ENCODE data around the gene GFOD1. TPM values are rescaled to one million over a fixed set of nuclear protein-coding genes. Genes with fewer than 3 reads are reported as not detected.

Gene GFOD1
- total and polyA plus RNA-seq, 7 donors, result 2.3 to 18.3 (median 13.3) TPM

- intact Hi-C loops (cut with DNase I), result no loop called here
- Histone ChIP-seq H3K4me1 (peaks cover 0 to 24% (median 17%) of the 10 kb centered on the region in 4 donors), H3K36me3 (no peaks in the 10 kb centered on the region), H3K27ac (no peak overlapping the region), H3K4me3 (no peak overlapping the region), H3K9me3 (no peaks in the 10 kb centered on the region), H3K27me3 (no peaks in the 10 kb centered on the region)
- TF ChIP-seq CTCF (IDR thresholded peaks at IDR 0.05) (no peak), POLR2A (IDR thresholded peaks at IDR 0.05) (no peak), EP300 (IDR thresholded peaks at IDR 0.05) (no peak), POLR2AphosphoS5 (IDR thresholded peaks at IDR 0.05) (no peak)
- DNase-seq, result no peak
- 98% methylated on average over 1 of the region's 1 CpG for WGBS, 2 donors
These were observed 49.3 kb downstream of the GFOD1 start for GRCh38 chr6:13438126-13438525.

DNA sequence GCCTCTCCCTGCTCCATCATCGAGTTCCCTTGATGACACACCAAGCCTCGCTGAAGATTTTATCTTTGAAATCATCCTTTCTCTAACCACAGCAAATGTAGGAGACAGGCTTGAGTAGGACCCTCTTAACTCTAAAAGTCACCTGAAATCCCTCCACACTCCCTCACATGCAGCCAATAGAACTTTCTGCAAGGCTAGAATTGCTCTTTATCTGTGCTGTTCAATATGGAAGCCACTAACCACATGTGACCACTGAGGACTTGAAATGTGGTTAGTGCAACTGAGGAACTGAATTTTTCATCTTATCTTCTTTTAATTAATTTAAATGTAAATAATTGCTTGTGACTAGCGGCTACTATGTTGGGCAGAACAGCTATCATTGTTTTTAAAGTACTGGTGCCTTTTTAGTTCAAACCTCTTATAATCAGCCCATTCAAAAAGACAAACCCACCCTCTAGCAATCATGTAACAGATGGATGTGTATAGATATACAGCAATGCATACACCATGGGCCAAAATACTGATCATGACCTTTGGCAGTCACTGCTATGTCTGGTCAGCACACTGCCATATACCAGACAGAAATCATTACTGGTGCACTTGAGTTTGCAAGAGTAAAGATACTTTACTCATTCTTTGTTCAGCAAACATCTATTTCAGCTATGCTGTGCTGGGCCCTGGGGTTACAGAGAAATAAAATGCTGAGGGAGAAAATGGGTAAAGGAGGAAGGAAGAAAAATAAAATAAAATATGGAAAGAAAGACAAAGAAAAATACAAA is 50.0 kb downstream of the GFOD1 start:
- Histone ChIP-seq H3K36me3 (no peaks in the 10 kb centered on the region), H3K9me3 (no peaks in the 10 kb centered on the region), H3K27ac (no peak overlapping the region), H3K4me1 (peaks cover 0 to 24% (median 17%) of the 10 kb centered on the region in 4 donors), H3K4me3 (no peak overlapping the region), H3K27me3 (no peaks in the 10 kb centered on the region)
- no peak for TF ChIP-seq EP300 (IDR thresholded peaks at IDR 0.05)
- no peak for TF ChIP-seq CTCF (IDR thresholded peaks at IDR 0.05)
- TF ChIP-seq POLR2A (IDR thresholded peaks at IDR 0.05), result no peak
- no peak for TF ChIP-seq POLR2AphosphoS5 (IDR thresholded peaks at IDR 0.05)
- DNase-seq, result no peak
- intact Hi-C loops (cut with DNase I), result no loop called here
- WGBS, 2 donors, result 85 to 95% methylated on average over 3 of the region's 3 CpGs

DNA sequence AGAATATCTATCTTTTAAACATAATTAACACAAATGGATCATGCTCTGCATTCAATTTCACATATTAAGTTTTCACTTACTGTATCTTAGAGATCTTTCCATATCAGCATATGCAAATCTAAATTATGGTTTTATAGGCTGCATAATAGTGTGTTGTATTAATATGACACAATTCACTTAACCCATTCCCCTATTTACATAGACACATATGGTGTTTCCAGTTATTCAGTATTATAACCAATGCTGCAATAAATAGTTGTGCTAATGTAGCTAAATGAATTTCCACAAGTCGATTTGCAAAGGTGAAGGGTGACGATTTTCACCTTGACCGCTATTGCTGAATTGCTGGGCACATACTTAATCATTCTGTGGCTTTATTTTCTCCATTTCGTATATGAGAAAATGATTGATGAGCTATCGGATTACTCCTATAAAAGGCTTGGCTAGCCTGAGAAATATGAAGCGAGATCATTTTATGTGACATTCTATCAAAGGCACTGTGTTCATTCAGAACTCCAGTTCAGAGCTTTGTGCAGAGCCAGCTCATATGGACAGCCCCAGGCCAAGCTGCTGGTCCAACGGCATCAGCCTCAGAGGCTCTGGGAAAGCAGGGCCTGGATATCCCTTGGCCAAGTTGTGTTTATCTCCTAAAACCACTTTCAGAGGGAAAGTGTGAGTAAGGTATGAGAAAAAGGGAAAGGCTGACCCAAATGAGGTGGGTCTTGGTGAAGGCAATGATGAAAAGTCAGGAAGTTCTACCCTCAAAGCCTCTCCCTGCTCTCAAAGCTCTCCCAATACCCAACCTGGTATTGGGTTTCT is 50.8 kb downstream of the GFOD1 start:
- H3K27me3 ChIP-seq, result no peaks in the 10 kb centered on the region
- no peak for TF ChIP-seq POLR2A (IDR thresholded peaks at IDR 0.05)
- no peak for TF ChIP-seq POLR2AphosphoS5 (IDR thresholded peaks at IDR 0.05)
- no peak for TF ChIP-seq EP300 (IDR thresholded peaks at IDR 0.05)
- no peak for TF ChIP-seq CTCF (IDR thresholded peaks at IDR 0.05)
- H3K9me3 ChIP-seq, result no peaks in the 10 kb centered on the region
- no peak for DNase-seq
- H3K27ac ChIP-seq, result no peak overlapping the region
- intact Hi-C loops (cut with DNase I), result no loop called here
- H3K36me3 ChIP-seq, result no peaks in the 10 kb centered on the region
- H3K4me3 ChIP-seq, result no peak overlapping the region
- peaks cover 0 to 24% (median 17%) of the 10 kb centered on the region in 4 donors for H3K4me1 ChIP-seq
- 93 to 95% methylated on average over 7 of the region's 7 CpGs for WGBS, 2 donors

GRCh38 chr6:13435477-13436246 is 51.7 kb downstream of the GFOD1 start:
- Histone ChIP-seq H3K4me3 (no peak overlapping the region), H3K9me3 (no peaks in the 10 kb centered on the region), H3K27me3 (no peaks in the 10 kb centered on the region), H3K27ac (no peak overlapping the region), H3K36me3 (no peaks in the 10 kb centered on the region), H3K4me1 (peaks cover 0 to 16% (median 10%) of the 10 kb centered on the region in 4 donors)
- intact Hi-C loops (cut with DNase I), result no loop called here
- no peak for DNase-seq
- 57 to 62% methylated on average over 4 of the region's 4 CpGs for WGBS, 2 donors
- TF ChIP-seq POLR2A (IDR thresholded peaks at IDR 0.05) (no peak), CTCF (IDR thresholded peaks at IDR 0.05) (no peak), EP300 (IDR thresholded peaks at IDR 0.05) (no peak), POLR2AphosphoS5 (IDR thresholded peaks at IDR 0.05) (no peak)

Measured in sigmoid colon (tissue), 7 donors.